OCI-LY7 (cell line): ENCODE results near the gene LRRC37A.

Experiments
- EZH2phosphoT487 ChIP-seq: fragments of 200-600 bp; sonication (generic); IDR thresholded peaks from 2 replicates; pipeline ENCODE4 v1.6.1; 2018; ENCODE audit warnings: low read depth, borderline replicate concordance, mild to moderate bottlenecking, mixed run types, antibody characterized with exemption, low read length, moderate library complexity, mixed read lengths
- TF ChIP-seq, protein P1 (sequence below): fragments of 200-600 bp; sonication (generic); conservative IDR thresholded peaks from 2 replicates; pipeline ENCODE4 v1.5.1; 2014; ENCODE audit warnings: mild to moderate bottlenecking, antibody characterized with exemption, low read length, moderate library complexity, mixed read lengths

DNA sequence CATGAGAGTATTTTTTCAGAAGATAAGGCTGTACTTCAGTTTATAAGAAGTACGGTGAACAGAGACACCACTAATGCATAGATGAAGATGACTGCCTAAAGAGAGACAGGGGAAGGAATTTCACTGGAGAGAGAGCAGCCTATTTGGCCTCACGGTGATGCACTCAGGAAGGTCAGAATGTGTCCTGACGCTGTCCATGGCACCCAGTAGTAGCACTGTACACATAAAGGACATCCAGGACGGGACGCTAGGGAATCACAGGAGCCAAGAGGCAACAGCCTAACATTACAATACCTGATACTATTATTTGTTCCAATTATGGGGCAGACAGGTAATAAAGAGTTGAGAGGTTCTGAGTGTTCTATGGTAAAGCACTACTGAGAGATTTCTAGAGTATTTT is 24.9 kb upstream of the LRRC37A start:
- TF ChIP-seq, protein P1, sequence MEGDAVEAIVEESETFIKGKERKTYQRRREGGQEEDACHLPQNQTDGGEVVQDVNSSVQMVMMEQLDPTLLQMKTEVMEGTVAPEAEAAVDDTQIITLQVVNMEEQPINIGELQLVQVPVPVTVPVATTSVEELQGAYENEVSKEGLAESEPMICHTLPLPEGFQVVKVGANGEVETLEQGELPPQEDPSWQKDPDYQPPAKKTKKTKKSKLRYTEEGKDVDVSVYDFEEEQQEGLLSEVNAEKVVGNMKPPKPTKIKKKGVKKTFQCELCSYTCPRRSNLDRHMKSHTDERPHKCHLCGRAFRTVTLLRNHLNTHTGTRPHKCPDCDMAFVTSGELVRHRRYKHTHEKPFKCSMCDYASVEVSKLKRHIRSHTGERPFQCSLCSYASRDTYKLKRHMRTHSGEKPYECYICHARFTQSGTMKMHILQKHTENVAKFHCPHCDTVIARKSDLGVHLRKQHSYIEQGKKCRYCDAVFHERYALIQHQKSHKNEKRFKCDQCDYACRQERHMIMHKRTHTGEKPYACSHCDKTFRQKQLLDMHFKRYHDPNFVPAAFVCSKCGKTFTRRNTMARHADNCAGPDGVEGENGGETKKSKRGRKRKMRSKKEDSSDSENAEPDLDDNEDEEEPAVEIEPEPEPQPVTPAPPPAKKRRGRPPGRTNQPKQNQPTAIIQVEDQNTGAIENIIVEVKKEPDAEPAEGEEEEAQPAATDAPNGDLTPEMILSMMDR, result no peak
- TF ChIP-seq EZH2phosphoT487, result no peak
